Right lobe of liver (tissue), 4 donors: Measurements from ENCODE around the gene RSU1.

Experiments
- CTCF ChIP-seq, 4 donors: fragments of 200-600 bp in 3 of 4; fragments of 450-650 bp in 1 of 4; IDR thresholded peaks; one replicate each; pipeline versions ENCODE4 v1.5.1 to v1.8.0; 2016 to 2022; ENCODE audit warnings: antibody characterized with exemption in 4 of 4, mild to moderate bottlenecking in 2 of 4
- POLR2A ChIP-seq: fragments of 450-650 bp; IDR thresholded peaks from one replicate; pipeline ENCODE4 v1.6.1; 2017; ENCODE audit warnings: antibody characterized with exemption, mild to moderate bottlenecking
- donor health status: DM: no; HTN: no; CAD: no.
- donor health status: DM: no; HTN: no; CAD: no.
- donor health status: DM: no; HTN: yes; CAD: no.

DNA sequence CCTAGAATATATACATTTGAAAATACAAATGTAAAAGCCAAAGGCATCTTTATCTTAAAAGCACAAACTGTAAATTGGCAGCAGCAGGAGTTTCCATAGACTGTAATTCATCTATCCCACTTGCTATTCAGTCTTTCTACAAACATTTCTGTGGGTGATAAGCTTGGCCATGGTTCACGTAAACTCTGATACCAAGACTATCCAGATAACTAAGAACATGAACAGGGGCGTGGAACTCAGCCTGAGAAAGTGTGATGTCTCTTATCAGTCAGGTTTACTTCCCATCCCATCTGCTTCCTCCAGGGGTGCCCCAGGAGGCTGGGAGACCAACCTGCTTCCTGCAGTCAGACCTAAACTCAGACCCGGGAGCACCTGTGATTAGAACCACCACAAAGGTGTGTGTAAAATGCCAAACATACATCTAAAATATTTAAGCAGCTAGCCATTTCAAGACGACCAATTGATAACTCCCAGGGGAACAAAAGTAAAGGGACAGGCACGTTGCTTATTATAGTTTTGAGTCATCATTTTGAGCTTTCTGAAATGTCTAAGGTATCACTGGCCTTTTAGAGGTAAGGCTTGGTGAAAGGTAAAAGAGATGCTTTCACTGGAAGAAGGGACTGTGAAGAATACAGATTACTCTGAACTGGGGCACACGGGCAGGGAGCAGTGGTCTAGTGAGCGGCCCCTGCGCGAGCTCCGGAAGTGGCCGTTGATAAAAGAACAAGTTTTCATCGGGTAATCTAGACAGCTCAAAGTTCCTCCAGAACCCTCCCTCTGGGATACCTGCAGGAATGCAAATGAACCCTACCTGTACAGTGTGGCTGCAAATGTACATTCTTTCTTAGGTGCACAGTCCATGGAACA, 51.5 kb downstream of the RSU1 start:
- TF ChIP-seq POLR2A (no peak), CTCF (IDR thresholded peaks at IDR 0.05) (no peak)
